Neural crest cell (in vitro differentiated cells): ENCODE data around the gene NTMT1. TPM values are rescaled to one million over a fixed set of nuclear protein-coding genes. Genes with fewer than 3 reads are reported as not detected.

Experiments
- DNase-seq: peaks from one replicate; pipeline ENCODE4 v3.0.0; 2021; ENCODE audit warnings: low read depth, mixed read lengths, low spot score
- H3K27ac Mint-ChIP-seq: one replicate; pipeline ENCODE4 v1.8.0; 2021; ENCODE audit warnings: mild to moderate bottlenecking, mixed read lengths; ENCODE audit not compliant: unreplicated experiment
- H3K27me3 Mint-ChIP-seq: 2 replicates; pipeline ENCODE4 v1.8.0; 2021; ENCODE audit warnings: low read depth, mild to moderate bottlenecking, mixed read lengths
- H3K36me3 Mint-ChIP-seq: 2 replicates; pipeline ENCODE4 v1.8.0; 2021; ENCODE audit warnings: low read depth, mild to moderate bottlenecking, mixed read lengths
- H3K4me1 Mint-ChIP-seq: 2 replicates; pipeline ENCODE4 v1.8.0; 2021; ENCODE audit warnings: mixed read lengths
- H3K4me3 Mint-ChIP-seq: one replicate; pipeline ENCODE4 v1.8.0; 2021; ENCODE audit warnings: mild to moderate bottlenecking, mixed read lengths
- H3K9me3 Mint-ChIP-seq: 2 replicates; pipeline ENCODE4 v1.8.0; 2021; ENCODE audit warnings: mixed read lengths
- total RNA-seq: library from RNA; stranded (reverse); gene quantifications from 2 replicates; pipeline ENCODE4 v1.2.1, GENCODE V29; 2021
- TF ChIP-seq, protein P1 (sequence below): fragments of 200-600 bp; sonication (generic); conservative IDR thresholded peaks from 2 replicates; pipeline ENCODE4 v1.5.0; 2021; ENCODE audit warnings: antibody characterized with exemption, mild to moderate bottlenecking

NTMT1 gene
- total RNA-seq, 1 donor from 2014 or later: 51.8 TPM

DNA sequence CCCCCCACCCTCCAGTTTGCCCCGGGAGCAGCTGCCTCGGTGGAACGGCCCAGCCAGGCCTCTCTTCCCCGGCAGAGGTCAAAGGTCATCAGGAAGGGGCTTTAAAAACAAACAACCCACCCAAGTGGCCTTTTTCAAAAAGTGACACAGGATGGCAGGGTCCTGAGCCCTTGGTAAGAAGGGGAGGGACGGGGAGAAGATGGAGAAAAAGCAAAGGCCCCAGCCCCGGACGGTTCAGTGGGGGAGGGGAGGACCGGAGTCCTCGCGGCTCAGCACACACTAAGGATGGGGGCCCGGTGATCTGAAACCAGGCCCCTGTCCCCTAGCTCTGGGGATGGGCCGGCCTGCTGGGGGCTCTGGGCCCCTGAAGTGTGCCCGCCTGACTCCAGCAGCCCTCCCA lies 40.6 kb downstream of the NTMT1 start:
- H3K27me3 Mint-ChIP-seq: peaks cover 47% of the 10 kb centered on the region
- no peak overlapping the region for H3K4me3 Mint-ChIP-seq
- H3K27ac Mint-ChIP-seq: no peak overlapping the region
- DNase-seq: no peak
- no peaks in the 10 kb centered on the region for H3K36me3 Mint-ChIP-seq
- TF ChIP-seq, protein P1, sequence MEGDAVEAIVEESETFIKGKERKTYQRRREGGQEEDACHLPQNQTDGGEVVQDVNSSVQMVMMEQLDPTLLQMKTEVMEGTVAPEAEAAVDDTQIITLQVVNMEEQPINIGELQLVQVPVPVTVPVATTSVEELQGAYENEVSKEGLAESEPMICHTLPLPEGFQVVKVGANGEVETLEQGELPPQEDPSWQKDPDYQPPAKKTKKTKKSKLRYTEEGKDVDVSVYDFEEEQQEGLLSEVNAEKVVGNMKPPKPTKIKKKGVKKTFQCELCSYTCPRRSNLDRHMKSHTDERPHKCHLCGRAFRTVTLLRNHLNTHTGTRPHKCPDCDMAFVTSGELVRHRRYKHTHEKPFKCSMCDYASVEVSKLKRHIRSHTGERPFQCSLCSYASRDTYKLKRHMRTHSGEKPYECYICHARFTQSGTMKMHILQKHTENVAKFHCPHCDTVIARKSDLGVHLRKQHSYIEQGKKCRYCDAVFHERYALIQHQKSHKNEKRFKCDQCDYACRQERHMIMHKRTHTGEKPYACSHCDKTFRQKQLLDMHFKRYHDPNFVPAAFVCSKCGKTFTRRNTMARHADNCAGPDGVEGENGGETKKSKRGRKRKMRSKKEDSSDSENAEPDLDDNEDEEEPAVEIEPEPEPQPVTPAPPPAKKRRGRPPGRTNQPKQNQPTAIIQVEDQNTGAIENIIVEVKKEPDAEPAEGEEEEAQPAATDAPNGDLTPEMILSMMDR: no peak
- H3K9me3 Mint-ChIP-seq: no peaks in the 10 kb centered on the region
- peaks cover 13% of the 10 kb centered on the region for H3K4me1 Mint-ChIP-seq

DNA sequence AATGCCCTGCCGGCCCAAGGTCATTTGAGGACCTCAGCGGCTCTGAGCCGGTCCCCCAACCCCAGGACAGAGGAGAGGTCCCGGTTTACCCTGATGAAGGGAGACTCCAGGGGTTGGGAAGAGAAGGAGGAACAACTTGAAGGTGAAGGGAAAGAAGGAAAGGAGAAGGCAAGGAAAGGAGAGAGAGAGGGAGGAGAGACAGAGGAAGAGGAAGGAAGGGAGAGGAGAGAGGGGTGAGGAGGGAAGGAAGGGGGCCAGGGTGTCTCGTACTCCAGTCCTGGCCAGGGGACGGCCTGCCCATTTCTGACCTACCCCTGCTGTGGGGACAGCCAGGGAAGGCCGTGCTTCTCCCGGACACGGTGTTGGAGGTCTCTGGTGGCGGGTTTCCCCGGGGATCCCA lies 41.4 kb downstream of the NTMT1 start:
- no peak overlapping the region for H3K4me3 Mint-ChIP-seq
- DNase-seq: no peak
- peaks cover 13% of the 10 kb centered on the region for H3K4me1 Mint-ChIP-seq
- no peak overlapping the region for H3K27ac Mint-ChIP-seq
- H3K27me3 Mint-ChIP-seq: peaks cover 45% of the 10 kb centered on the region
- TF ChIP-seq, protein P1: no peak
- no peaks in the 10 kb centered on the region for H3K9me3 Mint-ChIP-seq
- H3K36me3 Mint-ChIP-seq: no peaks in the 10 kb centered on the region

DNA sequence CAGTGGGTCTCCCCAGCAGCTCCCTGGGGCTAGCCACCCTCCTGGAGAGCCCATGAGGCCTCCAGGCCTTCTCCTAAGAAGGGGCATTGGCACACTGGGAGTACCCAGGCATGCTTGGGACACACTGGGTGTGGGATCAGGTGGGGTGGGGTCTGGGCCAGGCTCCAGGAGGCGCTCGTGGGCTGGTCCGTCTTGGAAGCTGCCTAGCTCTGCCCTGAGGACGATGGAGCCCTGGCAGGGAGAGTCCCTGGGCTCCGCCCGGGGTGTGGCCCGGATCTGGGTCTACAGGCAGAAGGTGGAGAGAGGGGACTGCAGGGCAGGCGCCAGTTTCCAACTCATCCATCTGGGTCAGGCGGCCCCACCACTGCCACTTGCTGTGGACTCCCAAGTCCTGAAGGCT lies 41.9 kb downstream of the NTMT1 start:
- H3K4me3 Mint-ChIP-seq: no peak overlapping the region
- no peaks in the 10 kb centered on the region for H3K36me3 Mint-ChIP-seq
- H3K27ac Mint-ChIP-seq: no peak overlapping the region
- TF ChIP-seq, protein P1: no peak
- H3K27me3 Mint-ChIP-seq: peaks cover 41% of the 10 kb centered on the region
- no peaks in the 10 kb centered on the region for H3K9me3 Mint-ChIP-seq
- peaks cover 13% of the 10 kb centered on the region for H3K4me1 Mint-ChIP-seq
- DNase-seq: no peak

DNA sequence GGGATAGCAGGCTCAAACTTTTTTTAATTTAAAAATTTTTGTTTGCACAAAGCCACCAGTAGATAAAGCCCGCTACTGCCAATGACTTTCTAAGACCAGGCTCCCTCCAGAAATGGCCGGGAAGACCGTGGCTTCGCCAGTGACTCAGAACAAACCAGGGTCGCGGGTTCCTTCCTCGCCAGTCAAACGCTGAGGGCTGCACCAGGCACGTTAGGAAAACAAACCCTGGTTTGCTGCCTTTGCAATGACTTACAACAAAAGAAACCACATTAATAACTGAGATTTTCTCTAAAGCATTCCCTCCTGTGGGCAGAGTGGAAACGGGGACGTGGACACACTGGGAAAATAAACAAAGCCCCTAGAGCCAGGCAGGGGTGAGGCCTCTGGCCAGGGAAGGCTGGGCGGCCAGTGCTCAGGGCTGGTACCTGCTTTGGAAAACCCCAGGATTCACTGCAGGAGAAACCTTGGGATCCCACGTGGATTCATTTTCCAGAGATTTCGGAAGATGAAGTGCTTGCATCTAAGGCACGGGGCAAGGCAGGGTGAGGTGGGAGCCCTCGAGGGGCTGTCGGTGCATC lies 43.3 kb downstream of the NTMT1 start:
- TF ChIP-seq, protein P1: no peak
- Mint-ChIP-seq H3K9me3 (no peaks in the 10 kb centered on the region), H3K27ac (no peak overlapping the region), H3K36me3 (no peaks in the 10 kb centered on the region), H3K4me1 (peaks cover 13% of the 10 kb centered on the region), H3K27me3 (peaks cover 35% of the 10 kb centered on the region), H3K4me3 (no peak overlapping the region)
- DNase-seq: no peak

DNA sequence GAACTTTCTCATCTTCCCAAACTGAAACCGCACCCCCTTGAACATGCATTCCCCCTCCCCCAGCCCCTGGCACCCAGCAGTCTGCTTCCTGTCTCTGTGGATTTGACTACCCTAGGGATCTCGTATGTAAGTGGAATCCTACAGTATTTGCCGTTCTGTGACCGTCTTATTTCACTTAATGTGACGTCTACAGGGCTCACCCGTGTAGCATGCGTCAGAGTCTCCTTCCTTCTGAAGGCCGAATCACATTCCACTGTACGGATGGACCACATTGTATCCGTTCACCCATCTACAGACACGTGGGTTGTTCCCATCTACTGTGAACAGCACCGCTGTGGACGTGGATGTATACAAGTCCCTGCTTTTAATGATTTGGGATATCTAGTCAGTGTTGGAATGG lies 44.0 kb downstream of the NTMT1 start:
- TF ChIP-seq, protein P1: no peak
- no peak overlapping the region for H3K4me3 Mint-ChIP-seq

More for the DNA sequence above, 44.0 kb downstream of the NTMT1 start:
- H3K9me3 Mint-ChIP-seq: no peaks in the 10 kb centered on the region
- no peak overlapping the region for H3K27ac Mint-ChIP-seq
- H3K4me1 Mint-ChIP-seq: peaks cover 10% of the 10 kb centered on the region
- H3K36me3 Mint-ChIP-seq: no peaks in the 10 kb centered on the region
- no peak for DNase-seq
- H3K27me3 Mint-ChIP-seq: peaks cover 28% of the 10 kb centered on the region
